ENCODE results near the gene BACE2.

The BACE2 gene

GRCh38 chr21:41149199-41149598 lies 18.8 kb upstream of the BACE2 start:
- DNase-seq = no peak

- no peak for DNase-seq
These were observed 15.8 kb upstream of the BACE2 start for GRCh38 chr21:41152147-41152546.

- no peak for DNase-seq
These were observed 14.5 kb upstream of the BACE2 start for GRCh38 chr21:41153443-41153842.

- DNase-seq = no peak
These were observed 11.8 kb upstream of the BACE2 start for GRCh38 chr21:41156142-41156541.

- DNase-seq = no peak
These were observed 9.9 kb upstream of the BACE2 start for GRCh38 chr21:41158026-41158425.

- no peak for DNase-seq
These were observed 7.9 kb upstream of the BACE2 start for GRCh38 chr21:41160036-41160435.

- no peak for DNase-seq
These were observed 6.5 kb upstream of the BACE2 start for GRCh38 chr21:41161428-41161827.

GRCh38 chr21:41162096-41162495 lies 5.9 kb upstream of the BACE2 start:
- DNase-seq = no peak

GRCh38 chr21:41163091-41163490 lies 4.9 kb upstream of the BACE2 start:
- no peak for DNase-seq

- no peak for DNase-seq
These were observed 3.9 kb upstream of the BACE2 start for GRCh38 chr21:41164052-41164451.

GRCh38 chr21:41164981-41165655 lies 2.8 kb upstream of the BACE2 start:
- DNase-seq = no peak

GRCh38 chr21:41166884-41167283 lies 1.1 kb upstream of the BACE2 start:
- no peak for DNase-seq

GRCh38 chr21:41168391-41169257 lies 664 bp downstream of the BACE2 start:
- peak; percentile 87 for DNase-seq

GRCh38 chr21:41169258-41169576 lies 1.3 kb downstream of the BACE2 start:
- DNase-seq = no peak

- no peak for DNase-seq
These were observed 1.7 kb downstream of the BACE2 start for GRCh38 chr21:41169701-41170100.

- peak; percentile 73 for DNase-seq
These were observed 2.5 kb downstream of the BACE2 start for GRCh38 chr21:41170442-41170841.

GRCh38 chr21:41170859-41171609 lies 3.1 kb downstream of the BACE2 start:
- DNase-seq = peak; percentile 46

- no peak for DNase-seq
These were observed 7.1 kb downstream of the BACE2 start for GRCh38 chr21:41175080-41175479.

- no peak for DNase-seq
These were observed 8.9 kb downstream of the BACE2 start for GRCh38 chr21:41176846-41177245.

- DNase-seq = no peak
These were observed 12.8 kb downstream of the BACE2 start for GRCh38 chr21:41180752-41181151.

- DNase-seq = no peak
These were observed 14.6 kb downstream of the BACE2 start for GRCh38 chr21:41182547-41182946.

- DNase-seq = no peak
These were observed 15.6 kb downstream of the BACE2 start for GRCh38 chr21:41183575-41183974.

GRCh38 chr21:41185802-41186201 lies 17.8 kb downstream of the BACE2 start:
- DNase-seq = peak; percentile 13

All from RPMI8226 (cell line).